Measurements from ENCODE around the gene RECQL5. TPM values are rescaled to one million over a fixed set of nuclear protein-coding genes. Genes with fewer than 3 reads are reported as not detected.

Gene RECQL5
- total RNA-seq, 1 experiment from 2014 or later: 67.0 TPM

GRCh38 chr17:75664099-75664549, 2.8 kb downstream of the RECQL5 start:
- Histone ChIP-seq H3K36me3 (ENCODE audit: control insufficient read depth, insufficient read depth, low read length) (no peaks in the 10 kb centered on the region; the same call in 1 of the 2 replicates), H3K9me3 (no peaks in the 10 kb centered on the region), H3K4me3 (ENCODE audit: low read depth, low read length) (no peak overlapping the region), H3K4me1 (peaks cover 13% of the 10 kb centered on the region), H3K27me3 (replicated peaks; ENCODE audit: control insufficient read depth, insufficient read depth, low read length) (no peaks in the 10 kb centered on the region)
- Mint-ChIP-seq H3K4me1 (ENCODE audit: low read depth, unreplicated experiment) (no peaks in the 10 kb centered on the region), H3K27ac (ENCODE audit: unreplicated experiment) (no peak overlapping the region), H3K36me3 (ENCODE audit: insufficient read depth, unreplicated experiment) (peaks cover 25% of the 10 kb centered on the region), H3K9me3 (ENCODE audit: unreplicated experiment) (no peaks in the 10 kb centered on the region), H3K4me3 (ENCODE audit: unreplicated experiment) (no peak overlapping the region), H3K27me3 (ENCODE audit: insufficient read depth, unreplicated experiment) (no peaks in the 10 kb centered on the region)
- CTCF ChIA-PET: no interaction called here
- POLR2A ChIA-PET: interaction anchor here (0.6 kb wide), 1 partner anchor 18 kb away, joined by 3 read pairs; a partner anchor contains a TSS
- TF ChIP-seq, protein P1, sequence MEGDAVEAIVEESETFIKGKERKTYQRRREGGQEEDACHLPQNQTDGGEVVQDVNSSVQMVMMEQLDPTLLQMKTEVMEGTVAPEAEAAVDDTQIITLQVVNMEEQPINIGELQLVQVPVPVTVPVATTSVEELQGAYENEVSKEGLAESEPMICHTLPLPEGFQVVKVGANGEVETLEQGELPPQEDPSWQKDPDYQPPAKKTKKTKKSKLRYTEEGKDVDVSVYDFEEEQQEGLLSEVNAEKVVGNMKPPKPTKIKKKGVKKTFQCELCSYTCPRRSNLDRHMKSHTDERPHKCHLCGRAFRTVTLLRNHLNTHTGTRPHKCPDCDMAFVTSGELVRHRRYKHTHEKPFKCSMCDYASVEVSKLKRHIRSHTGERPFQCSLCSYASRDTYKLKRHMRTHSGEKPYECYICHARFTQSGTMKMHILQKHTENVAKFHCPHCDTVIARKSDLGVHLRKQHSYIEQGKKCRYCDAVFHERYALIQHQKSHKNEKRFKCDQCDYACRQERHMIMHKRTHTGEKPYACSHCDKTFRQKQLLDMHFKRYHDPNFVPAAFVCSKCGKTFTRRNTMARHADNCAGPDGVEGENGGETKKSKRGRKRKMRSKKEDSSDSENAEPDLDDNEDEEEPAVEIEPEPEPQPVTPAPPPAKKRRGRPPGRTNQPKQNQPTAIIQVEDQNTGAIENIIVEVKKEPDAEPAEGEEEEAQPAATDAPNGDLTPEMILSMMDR (IDR thresholded peaks at IDR 0.05; ENCODE audit: insufficient read depth in 1 of 2, low read depth in 1 of 2, low read length in 1 of 2, severe bottlenecking in 1 of 2, unreplicated experiment in 1 of 2): no peak
- no peak for DNase-seq
- BruUV-seq (replicated peaks): no TSS peak
- intact Hi-C loops (cut with micrococcal nuclease; ENCODE audit: unreplicated experiment): no loop called here

DNA sequence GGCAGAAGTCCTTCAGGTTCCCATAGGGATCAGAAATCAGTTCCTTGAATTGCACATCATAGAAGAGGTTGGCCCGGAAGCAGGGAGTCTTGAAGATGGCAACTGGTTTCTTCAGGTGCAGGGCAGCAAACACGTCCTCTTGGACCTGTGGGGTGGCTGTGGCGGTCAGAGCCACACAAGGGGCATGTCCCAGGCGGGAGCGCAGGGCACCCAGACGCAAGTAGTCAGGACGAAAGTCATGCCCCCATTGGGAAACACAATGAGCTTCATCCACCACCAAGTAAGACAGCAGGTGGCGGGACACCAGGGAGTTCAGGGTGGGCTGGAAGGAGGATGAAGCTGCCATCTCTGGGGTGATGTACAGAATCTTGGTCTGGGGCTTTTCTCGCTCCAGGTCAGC, 4.4 kb downstream of the RECQL5 start:
- H3K36me3 ChIP-seq (ENCODE audit: control insufficient read depth, insufficient read depth, low read length): no peaks in the 10 kb centered on the region; the same call in 1 of the 2 replicates

DNA sequence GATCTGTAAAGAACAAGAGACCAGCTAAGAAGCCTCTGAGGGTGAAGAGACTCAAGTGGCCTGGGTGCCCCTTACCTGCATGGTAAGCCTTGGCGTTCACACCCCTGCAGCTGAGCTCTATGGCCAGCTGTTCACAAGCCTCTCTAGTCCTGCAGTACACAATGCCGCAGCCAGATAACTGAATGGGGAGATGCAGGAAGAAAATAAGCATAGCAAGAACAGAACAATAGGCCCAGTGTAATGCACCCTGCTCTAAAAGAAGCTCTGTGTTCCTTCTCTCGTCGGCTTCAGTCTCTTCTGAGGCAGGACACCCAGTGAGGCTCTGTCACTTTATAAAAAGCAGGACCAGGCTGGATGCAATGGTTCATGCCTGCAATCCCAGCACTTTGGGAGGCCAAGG, 5.4 kb downstream of the RECQL5 start:
- Mint-ChIP-seq H3K27me3 (ENCODE audit: insufficient read depth, unreplicated experiment) (no peaks in the 10 kb centered on the region), H3K27ac (ENCODE audit: unreplicated experiment) (no peak overlapping the region), H3K4me1 (ENCODE audit: low read depth, unreplicated experiment) (no peaks in the 10 kb centered on the region), H3K4me3 (ENCODE audit: unreplicated experiment) (no peak overlapping the region), H3K9me3 (ENCODE audit: unreplicated experiment) (no peaks in the 10 kb centered on the region), H3K36me3 (ENCODE audit: insufficient read depth, unreplicated experiment) (peaks cover 19% of the 10 kb centered on the region)
- intact Hi-C loops (cut with micrococcal nuclease; ENCODE audit: unreplicated experiment): no loop called here
- DNase-seq: no peak
- Histone ChIP-seq H3K27me3 (replicated peaks; ENCODE audit: control insufficient read depth, insufficient read depth, low read length) (no peaks in the 10 kb centered on the region), H3K9me3 (no peaks in the 10 kb centered on the region), H3K4me3 (ENCODE audit: low read depth, low read length) (no peak overlapping the region), H3K4me1 (peaks cover 6% of the 10 kb centered on the region), H3K36me3 (ENCODE audit: control insufficient read depth, insufficient read depth, low read length) (peaks cover 3% of the 10 kb centered on the region; the same call in 1 of the 2 replicates)
- TF ChIP-seq, protein P1 (IDR thresholded peaks at IDR 0.05; ENCODE audit: insufficient read depth in 1 of 2, low read depth in 1 of 2, low read length in 1 of 2, severe bottlenecking in 1 of 2, unreplicated experiment in 1 of 2): no peak
- ChIA-PET CTCF (interaction anchor here (1.0 kb wide), 1 partner anchor 28 kb away, joined by 4 read pairs; the partner anchor contains the start of gene SMIM5), POLR2A (interaction anchor here (0.7 kb wide), 1 partner anchor 102 kb away, joined by 4 read pairs; no protein-coding TSS in a partner anchor)
- no TSS peak for BruUV-seq (replicated peaks)

More for the DNA sequence above, 4.4 kb downstream of the RECQL5 start:
- no peak overlapping the region for H3K27ac Mint-ChIP-seq (ENCODE audit: unreplicated experiment)
- peaks cover 6% of the 10 kb centered on the region for H3K4me1 ChIP-seq
- H3K4me3 ChIP-seq (ENCODE audit: low read depth, low read length): no peak overlapping the region
- H3K27me3 Mint-ChIP-seq (ENCODE audit: insufficient read depth, unreplicated experiment): no peaks in the 10 kb centered on the region
- intact Hi-C loops (cut with micrococcal nuclease; ENCODE audit: unreplicated experiment): no loop called here
- TF ChIP-seq, protein P1 (IDR thresholded peaks at IDR 0.05; ENCODE audit: insufficient read depth in 1 of 2, low read depth in 1 of 2, low read length in 1 of 2, severe bottlenecking in 1 of 2, unreplicated experiment in 1 of 2): no peak
- ChIA-PET POLR2A (no interaction called here), CTCF (interaction anchor here (0.9 kb wide), 1 partner anchor 85 kb away, joined by 3 read pairs; no protein-coding TSS in a partner anchor)
- BruUV-seq (replicated peaks): no TSS peak
- peaks cover 15% of the 10 kb centered on the region for H3K36me3 Mint-ChIP-seq (ENCODE audit: insufficient read depth, unreplicated experiment)
- no peaks in the 10 kb centered on the region for H3K9me3 Mint-ChIP-seq (ENCODE audit: unreplicated experiment)
- DNase-seq: peak in 1 of 2 experiments; percentile 23
- no peak overlapping the region for H3K4me3 Mint-ChIP-seq (ENCODE audit: unreplicated experiment)
- H3K4me1 Mint-ChIP-seq (ENCODE audit: low read depth, unreplicated experiment): no peaks in the 10 kb centered on the region
- no peaks in the 10 kb centered on the region for H3K9me3 ChIP-seq
- no peaks in the 10 kb centered on the region for H3K27me3 ChIP-seq (replicated peaks; ENCODE audit: control insufficient read depth, insufficient read depth, low read length)

Measured in Caco-2 (cell line).